ENCODE results near the gene HEG1. TPM values are rescaled to one million over a fixed set of nuclear protein-coding genes. Genes with fewer than 3 reads are reported as not detected.

HEG1 gene
- total and polyA plus RNA-seq, 2 of the 13 experiments (the other 11 are each of a cell fraction or from before 2014, with no cell fraction given), result 10.7 to 18.2 TPM

GRCh38 chr3:125072301-125072700 is 16.5 kb upstream of the HEG1 start (continued):
- no peak for TF ChIP-seq EED (CRISPR knock-in tag; IDR thresholded peaks at IDR 0.05)
- no peak for TF ChIP-seq AFF4 (CRISPR knock-in tag; IDR thresholded peaks at IDR 0.05)
- no peak for TF ChIP-seq ZNF614 (CRISPR knock-in tag; IDR thresholded peaks at IDR 0.05; ENCODE audit: borderline replicate concordance)
- no peak for TF ChIP-seq STAT5B (CRISPR knock-in tag; IDR thresholded peaks at IDR 0.05)
- no peak for TF ChIP-seq GABPA (IDR thresholded peaks at IDR 0.05; ENCODE audit: low read depth, low read length)
- TF ChIP-seq GABPA (CRISPR knock-in tag; IDR thresholded peaks at IDR 0.05; ENCODE audit: low read depth), result no peak

- H3K36me3 ChIP-seq (replicated peaks in 1 of 2; ENCODE audit: control insufficient read depth in 1 of 2, insufficient read depth in 2 of 2, low read length in 2 of 2), result no peaks in the 10 kb centered on the region
- H3K9ac ChIP-seq (ENCODE audit: insufficient read depth, low read depth, low read length), result no peak overlapping the region
- H3K4me1 ChIP-seq (ENCODE audit: insufficient read depth, low read length), result no peaks in the 10 kb centered on the region
- ChIA-PET CTCF (ENCODE audit: low intra/inter-chr PET ratio, low total read pairs) (no interaction called here), POLR2A (no interaction called here)
- H4K20me1 ChIP-seq (ENCODE audit: insufficient read depth, low read length), result no peaks in the 10 kb centered on the region
- 0 out of 5 replicates have a peak, but pooled peaks cover 0 to 2% of the 10 kb centered on the region in 2 experiments for H3K27me3 ChIP-seq (ENCODE audit: control insufficient read depth in 1 of 2, insufficient read depth in 2 of 2, low read length in 2 of 2)
- no peak for FAIRE-seq
- intact Hi-C loops (cut with micrococcal nuclease; ENCODE audit: unreplicated experiment) (no loop called here), in situ Hi-C loops (cut with HindIII; ENCODE audit: extremely low pct_ligation_motif_present, low pct_unique_long_range_greater_than_20kb) (no loop called here)
- 89% methylated on average over 7 of the region's 7 CpGs for WGBS (ENCODE audit: low lambda C conversion rate)
- no peak overlapping the region for H2AFZ ChIP-seq (ENCODE audit: low read length)
- no peak overlapping the region for H3K27ac ChIP-seq (ENCODE audit: extremely low read length, insufficient read depth, low read length)
- no peak for ATAC-seq
- TF ChIP-seq, protein P1, sequence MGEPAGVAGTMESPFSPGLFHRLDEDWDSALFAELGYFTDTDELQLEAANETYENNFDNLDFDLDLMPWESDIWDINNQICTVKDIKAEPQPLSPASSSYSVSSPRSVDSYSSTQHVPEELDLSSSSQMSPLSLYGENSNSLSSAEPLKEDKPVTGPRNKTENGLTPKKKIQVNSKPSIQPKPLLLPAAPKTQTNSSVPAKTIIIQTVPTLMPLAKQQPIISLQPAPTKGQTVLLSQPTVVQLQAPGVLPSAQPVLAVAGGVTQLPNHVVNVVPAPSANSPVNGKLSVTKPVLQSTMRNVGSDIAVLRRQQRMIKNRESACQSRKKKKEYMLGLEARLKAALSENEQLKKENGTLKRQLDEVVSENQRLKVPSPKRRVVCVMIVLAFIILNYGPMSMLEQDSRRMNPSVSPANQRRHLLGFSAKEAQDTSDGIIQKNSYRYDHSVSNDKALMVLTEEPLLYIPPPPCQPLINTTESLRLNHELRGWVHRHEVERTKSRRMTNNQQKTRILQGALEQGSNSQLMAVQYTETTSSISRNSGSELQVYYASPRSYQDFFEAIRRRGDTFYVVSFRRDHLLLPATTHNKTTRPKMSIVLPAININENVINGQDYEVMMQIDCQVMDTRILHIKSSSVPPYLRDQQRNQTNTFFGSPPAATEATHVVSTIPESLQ (CRISPR knock-in tag; conservative IDR thresholded peaks at IDR 0.05), result no peak
- BruUV-seq (replicated peaks), result no TSS peak
- no peaks in the 10 kb centered on the region for H3K79me2 ChIP-seq (ENCODE audit: insufficient read depth, low read length)
- H3K4me2 ChIP-seq (ENCODE audit: low read depth, low read length), result no peak overlapping the region
- H3K4me3 ChIP-seq (replicated peaks in 1 of 3; ENCODE audit: insufficient read depth in 1 of 3, low read depth in 2 of 3, low read length in 3 of 3), result no peak overlapping the region
- no peak for DNase-seq (ENCODE audit: low spot score)
- H3K9me3 ChIP-seq (ENCODE audit: low read length), result no peaks in the 10 kb centered on the region
Observed at GRCh38 chr3:125069968-125070745, 14.4 kb upstream of the HEG1 start.

Measured in HepG2 (cell line).